Endothelial cell (in vitro differentiated cells): ENCODE data around the gene GIGYF1. TPM values are rescaled to one million over a fixed set of nuclear protein-coding genes. Genes with fewer than 3 reads are reported as not detected.

Source experiments
- DNase-seq: peaks from one replicate; pipeline ENCODE4 v3.0.0; 2021; ENCODE audit warnings: low spot score
- H3K27ac Mint-ChIP-seq: one replicate; pipeline ENCODE4 v1.8.0; 2021; ENCODE audit warnings: mixed read lengths, inconsistent platforms; ENCODE audit not compliant: unreplicated experiment
- H3K27me3 Mint-ChIP-seq: one replicate; pipeline ENCODE4 v1.8.0; 2021; ENCODE audit warnings: mild to moderate bottlenecking, moderate library complexity, mixed read lengths, inconsistent platforms; ENCODE audit not compliant: unreplicated experiment
- H3K36me3 Mint-ChIP-seq: one replicate; pipeline ENCODE4 v1.8.0; 2021; ENCODE audit warnings: mild to moderate bottlenecking, low read depth, mixed read lengths, inconsistent platforms; ENCODE audit not compliant: unreplicated experiment
- H3K4me1 Mint-ChIP-seq: one replicate; pipeline ENCODE4 v1.8.0; 2021; ENCODE audit warnings: mild to moderate bottlenecking, mixed read lengths, inconsistent platforms; ENCODE audit not compliant: unreplicated experiment
- H3K4me3 Mint-ChIP-seq: one replicate; pipeline ENCODE4 v1.8.0; 2021; ENCODE audit warnings: mild to moderate bottlenecking, mixed read lengths, inconsistent platforms; ENCODE audit not compliant: unreplicated experiment
- H3K9me3 Mint-ChIP-seq: one replicate; pipeline ENCODE4 v1.8.0; 2021; ENCODE audit warnings: mixed read lengths, inconsistent platforms; ENCODE audit not compliant: unreplicated experiment
- CTCF ChIP-seq: fragments of 200-600 bp; sonication (generic); IDR thresholded peaks from one replicate; pipeline ENCODE4 v1.5.0; 2021; ENCODE audit warnings: antibody characterized with exemption; ENCODE audit not compliant: unreplicated experiment
- total RNA-seq: library from RNA; stranded (reverse); fragmentation: NEBNext Ultra II Directional; extraction: Animal tissue kit (Norgen Biotek cat#: 25700); gene quantifications from one replicate; pipeline ENCODE4 v1.2.1, GENCODE V29; 2021; ENCODE audit not compliant: unreplicated experiment

The GIGYF1 gene
- total RNA-seq, 1 donor from 2014 or later, result 70.6 TPM

- H3K4me3 Mint-ChIP-seq, result no peak overlapping the region
- no peaks in the 10 kb centered on the region for H3K9me3 Mint-ChIP-seq
- peaks cover 7% of the 10 kb centered on the region for H3K27me3 Mint-ChIP-seq
- no peak for DNase-seq
- H3K36me3 Mint-ChIP-seq, result peaks cover 4% of the 10 kb centered on the region
- TF ChIP-seq CTCF, result no peak
- H3K4me1 Mint-ChIP-seq, result peaks cover 11% of the 10 kb centered on the region
- no peak overlapping the region for H3K27ac Mint-ChIP-seq
These were observed 5.0 kb upstream of the GIGYF1 start for GRCh38 chr7:100699018-100699417.

- H3K4me3 Mint-ChIP-seq, result peak overlapping the region; percentile 70
These were observed 2.1 kb upstream of the GIGYF1 start for GRCh38 chr7:100696123-100696521.

GRCh38 chr7:100693312-100694097, 545 bp downstream of the GIGYF1 start:
- Mint-ChIP-seq H3K27me3 (peaks cover 15% of the 10 kb centered on the region), H3K4me1 (peaks cover 20% of the 10 kb centered on the region), H3K9me3 (no peaks in the 10 kb centered on the region), H3K27ac (peak overlapping the region; percentile 88), H3K36me3 (peaks cover 17% of the 10 kb centered on the region), H3K4me3 (peak overlapping the region; percentile 97)
- DNase-seq, result peak; percentile 50
- no peak for TF ChIP-seq CTCF

More at GRCh38 chr7:100696123-100696521, 2.1 kb upstream of the GIGYF1 start:
- no peak for TF ChIP-seq CTCF
- no peaks in the 10 kb centered on the region for H3K9me3 Mint-ChIP-seq
- no peak for DNase-seq
- H3K36me3 Mint-ChIP-seq, result peaks cover 11% of the 10 kb centered on the region
- H3K27me3 Mint-ChIP-seq, result peaks cover 12% of the 10 kb centered on the region
- H3K4me1 Mint-ChIP-seq, result peaks cover 24% of the 10 kb centered on the region
- no peak overlapping the region for H3K27ac Mint-ChIP-seq

GRCh38 chr7:100692578-100692961, 1.5 kb downstream of the GIGYF1 start:
- H3K4me1 Mint-ChIP-seq, result peaks cover 20% of the 10 kb centered on the region
- H3K4me3 Mint-ChIP-seq, result peak overlapping the region; percentile 97
- DNase-seq, result no peak
- H3K9me3 Mint-ChIP-seq, result no peaks in the 10 kb centered on the region
- H3K36me3 Mint-ChIP-seq, result peaks cover 21% of the 10 kb centered on the region
- peaks cover 15% of the 10 kb centered on the region for H3K27me3 Mint-ChIP-seq
- peak overlapping the region; percentile 88 for H3K27ac Mint-ChIP-seq
- no peak for TF ChIP-seq CTCF
